Uterus (tissue), 2 donors: ENCODE measurements around the gene PBX2.

Experiments used
- POLR2A ChIP-seq, 2 donors: fragments of 450-650 bp; IDR thresholded peaks; one replicate each; pipeline ENCODE4 v1.6.1; 2016; ENCODE audit warnings: antibody characterized with exemption in 2 of 2, mild to moderate bottlenecking in 1 of 2, moderate library complexity in 1 of 2
- TF ChIP-seq, protein P1 (sequence below), 4 experiments: fragments of 200-600 bp in 2 of 4; fragments of 450-650 bp in 2 of 4; sonication (generic) in 2 of 4; IDR thresholded peaks; one replicate each; pipeline ENCODE4 v1.5.1; 2016 to 2019; ENCODE audit warnings: antibody characterized with exemption in 4 of 4, mild to moderate bottlenecking in 2 of 4, moderate library complexity in 1 of 4

DNA sequence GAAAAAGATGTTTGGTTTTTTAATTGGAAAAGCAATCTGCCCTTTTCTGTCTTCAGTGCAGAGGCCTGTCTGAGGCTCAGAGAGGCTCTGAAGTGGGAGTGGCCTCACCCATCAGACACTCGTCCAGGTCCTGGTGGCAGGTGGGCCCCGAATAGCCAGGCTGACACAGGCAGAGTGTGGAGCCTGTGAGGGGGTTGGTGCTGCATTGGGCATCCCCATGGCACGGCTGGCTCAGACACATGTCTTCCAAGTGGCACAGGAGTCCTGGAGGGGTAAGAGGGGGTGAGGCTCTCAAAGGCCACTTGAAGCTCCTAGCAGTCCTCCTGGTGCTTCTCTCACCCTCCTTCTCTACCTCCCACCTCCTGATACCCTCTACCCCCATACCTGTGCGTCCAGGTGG lies 30.0 kb upstream of the PBX2 start:
- TF ChIP-seq POLR2A (IDR thresholded peaks at IDR 0.05), result no peak
- TF ChIP-seq, protein P1, sequence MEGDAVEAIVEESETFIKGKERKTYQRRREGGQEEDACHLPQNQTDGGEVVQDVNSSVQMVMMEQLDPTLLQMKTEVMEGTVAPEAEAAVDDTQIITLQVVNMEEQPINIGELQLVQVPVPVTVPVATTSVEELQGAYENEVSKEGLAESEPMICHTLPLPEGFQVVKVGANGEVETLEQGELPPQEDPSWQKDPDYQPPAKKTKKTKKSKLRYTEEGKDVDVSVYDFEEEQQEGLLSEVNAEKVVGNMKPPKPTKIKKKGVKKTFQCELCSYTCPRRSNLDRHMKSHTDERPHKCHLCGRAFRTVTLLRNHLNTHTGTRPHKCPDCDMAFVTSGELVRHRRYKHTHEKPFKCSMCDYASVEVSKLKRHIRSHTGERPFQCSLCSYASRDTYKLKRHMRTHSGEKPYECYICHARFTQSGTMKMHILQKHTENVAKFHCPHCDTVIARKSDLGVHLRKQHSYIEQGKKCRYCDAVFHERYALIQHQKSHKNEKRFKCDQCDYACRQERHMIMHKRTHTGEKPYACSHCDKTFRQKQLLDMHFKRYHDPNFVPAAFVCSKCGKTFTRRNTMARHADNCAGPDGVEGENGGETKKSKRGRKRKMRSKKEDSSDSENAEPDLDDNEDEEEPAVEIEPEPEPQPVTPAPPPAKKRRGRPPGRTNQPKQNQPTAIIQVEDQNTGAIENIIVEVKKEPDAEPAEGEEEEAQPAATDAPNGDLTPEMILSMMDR (IDR thresholded peaks at IDR 0.05), result no peak
